Neural progenitor cell (in vitro differentiated cells): Measurements from ENCODE around the gene ATG13. TPM values are rescaled to one million over a fixed set of nuclear protein-coding genes. Genes with fewer than 3 reads are reported as not detected.

Experiments
- DNase-seq: peaks from one replicate; pipeline ENCODE4 v3.0.0-alpha.2; 2016; ENCODE audit warnings: low spot score
- H2AFZ ChIP-seq: fragments of 200-600 bp; sonication (generic); replicated peaks from 2 replicates; pipeline ENCODE4 v1.6.1; 2016; ENCODE audit warnings: antibody characterized with exemption
- H3F3A ChIP-seq: fragments of 200-600 bp; sonication (generic); 2 replicates; pipeline ENCODE4 v1.6.1; 2016; ENCODE audit warnings: antibody characterized with exemption, low read depth
- H3K27ac ChIP-seq: fragments of 200-600 bp; sonication (generic); 2 replicates; pipeline ENCODE4 v1.5.1; 2016; ENCODE audit warnings: mild to moderate bottlenecking
- H3K27me3 ChIP-seq: fragments of 200-600 bp; sonication (generic); 2 replicates; pipeline ENCODE4 v1.6.1; 2016; ENCODE audit warnings: mild to moderate bottlenecking, moderate library complexity
- H3K36me3 ChIP-seq: fragments of 200-600 bp; sonication (generic); 2 replicates; pipeline ENCODE4 v1.5.1; 2016
- H3K4me1 ChIP-seq: fragments of 200-600 bp; sonication (generic); 2 replicates; pipeline ENCODE4 v1.6.1; 2016; ENCODE audit warnings: mixed run types
- H3K4me2 ChIP-seq: fragments of 200-600 bp; sonication (generic); 2 replicates; pipeline ENCODE4 v1.6.1; 2016
- H3K4me3 ChIP-seq: fragments of 200-600 bp; sonication (generic); 2 replicates; pipeline ENCODE4 v1.5.1; 2016
- H3K79me2 ChIP-seq: fragments of 200-600 bp; sonication (generic); 2 replicates; pipeline ENCODE4 v1.6.1; 2016; ENCODE audit warnings: low read depth
- H3K9ac ChIP-seq: fragments of 200-600 bp; sonication (generic); 2 replicates; pipeline ENCODE4 v1.6.1; 2016
- H3K9me3 ChIP-seq: fragments of 200-600 bp; sonication (generic); 2 replicates; pipeline ENCODE4 v1.5.1; 2016; ENCODE audit warnings: low read depth
- H4K20me1 ChIP-seq: fragments of 200-600 bp; sonication (generic); 2 replicates; pipeline ENCODE4 v1.6.1; 2016; ENCODE audit warnings: low read depth
- H3K27ac Mint-ChIP-seq: 3 replicates; pipeline ENCODE4 v1.8.0; 2021; ENCODE audit warnings: mixed read lengths
- H3K27me3 Mint-ChIP-seq: 2 replicates; pipeline ENCODE4 v1.8.0; 2022; ENCODE audit warnings: low read depth, mild to moderate bottlenecking, inconsistent platforms, moderate library complexity, mixed read lengths; ENCODE audit not compliant: insufficient read depth
- H3K36me3 Mint-ChIP-seq: 3 replicates; pipeline ENCODE4 v1.8.0; 2021; ENCODE audit warnings: mixed read lengths
- H3K4me1 Mint-ChIP-seq: 3 replicates; pipeline ENCODE4 v1.8.0; 2021; ENCODE audit warnings: mixed read lengths
- H3K4me3 Mint-ChIP-seq: 3 replicates; pipeline ENCODE4 v1.8.0; 2021; ENCODE audit warnings: mild to moderate bottlenecking, moderate library complexity, mixed read lengths
- H3K9me3 Mint-ChIP-seq: 3 replicates; pipeline ENCODE4 v1.8.0; 2020; ENCODE audit warnings: mixed read lengths
- EZH2 ChIP-seq: fragments of 200-600 bp; sonication (generic); IDR thresholded peaks from 2 replicates; pipeline ENCODE4 v1.6.1; 2017; ENCODE audit warnings: antibody characterized with exemption, mild to moderate bottlenecking, moderate library complexity
- EZH2phosphoT487 ChIP-seq: fragments of 200-600 bp; sonication (generic); IDR thresholded peaks from 2 replicates; pipeline ENCODE4 v1.6.1; 2017; ENCODE audit warnings: antibody characterized with exemption
- total RNA-seq: library from RNA; depleted of rRNA; stranded (reverse); fragments of >200 nt; gene quantifications from 2 replicates; pipeline ENCODE4 v1.2.3, GENCODE V29; 2015; ENCODE audit warnings: low replicate concordance
- TF ChIP-seq, protein P1 (sequence below): fragments of 200-600 bp; sonication (generic); IDR thresholded peaks from 2 replicates; pipeline ENCODE4 v1.5.1; 2017; ENCODE audit warnings: antibody characterized with exemption, mild to moderate bottlenecking

The ATG13 gene
- total RNA-seq, 1 donor from 2014 or later, result 75.4 TPM

DNA sequence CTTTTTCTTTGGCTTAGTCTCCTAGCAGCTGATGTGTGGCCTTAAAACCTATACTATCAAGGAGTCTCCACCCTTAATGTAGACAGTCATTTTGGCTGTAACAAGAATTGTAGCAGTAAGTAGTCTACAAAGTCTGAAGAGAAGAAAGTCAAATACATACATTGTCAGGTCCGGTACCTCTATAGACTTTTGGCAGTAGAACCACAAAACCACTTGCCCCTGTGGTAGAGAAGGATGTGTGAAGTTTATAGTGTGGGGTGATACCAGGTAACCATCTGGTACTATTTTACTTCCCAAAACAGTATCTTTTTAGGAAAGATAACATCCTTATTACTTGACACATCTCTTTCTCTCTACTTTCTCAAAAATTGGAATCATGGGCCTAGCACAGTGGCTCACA lies 15.1 kb downstream of the ATG13 start:
- no peak for DNase-seq
- no peaks in the 10 kb centered on the region for H3K4me1 ChIP-seq
- TF ChIP-seq, protein P1, sequence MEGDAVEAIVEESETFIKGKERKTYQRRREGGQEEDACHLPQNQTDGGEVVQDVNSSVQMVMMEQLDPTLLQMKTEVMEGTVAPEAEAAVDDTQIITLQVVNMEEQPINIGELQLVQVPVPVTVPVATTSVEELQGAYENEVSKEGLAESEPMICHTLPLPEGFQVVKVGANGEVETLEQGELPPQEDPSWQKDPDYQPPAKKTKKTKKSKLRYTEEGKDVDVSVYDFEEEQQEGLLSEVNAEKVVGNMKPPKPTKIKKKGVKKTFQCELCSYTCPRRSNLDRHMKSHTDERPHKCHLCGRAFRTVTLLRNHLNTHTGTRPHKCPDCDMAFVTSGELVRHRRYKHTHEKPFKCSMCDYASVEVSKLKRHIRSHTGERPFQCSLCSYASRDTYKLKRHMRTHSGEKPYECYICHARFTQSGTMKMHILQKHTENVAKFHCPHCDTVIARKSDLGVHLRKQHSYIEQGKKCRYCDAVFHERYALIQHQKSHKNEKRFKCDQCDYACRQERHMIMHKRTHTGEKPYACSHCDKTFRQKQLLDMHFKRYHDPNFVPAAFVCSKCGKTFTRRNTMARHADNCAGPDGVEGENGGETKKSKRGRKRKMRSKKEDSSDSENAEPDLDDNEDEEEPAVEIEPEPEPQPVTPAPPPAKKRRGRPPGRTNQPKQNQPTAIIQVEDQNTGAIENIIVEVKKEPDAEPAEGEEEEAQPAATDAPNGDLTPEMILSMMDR, result no peak
- TF ChIP-seq EZH2phosphoT487 (no peak), EZH2 (no peak)
- no peak overlapping the region for H3K9ac ChIP-seq
- H3K27ac ChIP-seq, result no peak overlapping the region
- no peak overlapping the region for H3K4me3 ChIP-seq
- H3F3A ChIP-seq, result no peaks in the 10 kb centered on the region
- peaks cover 10% of the 10 kb centered on the region for H3K79me2 ChIP-seq
- Mint-ChIP-seq H3K27ac (no peak overlapping the region), H3K27me3 (no peaks in the 10 kb centered on the region), H3K4me1 (no peaks in the 10 kb centered on the region), H3K9me3 (no peaks in the 10 kb centered on the region), H3K4me3 (no peak overlapping the region), H3K36me3 (no peaks in the 10 kb centered on the region)
- no peak overlapping the region for H3K4me2 ChIP-seq
- H3K9me3 ChIP-seq, result no peaks in the 10 kb centered on the region
- H3K27me3 ChIP-seq, result no peaks in the 10 kb centered on the region
- no peak overlapping the region for H2AFZ ChIP-seq
- no peaks in the 10 kb centered on the region for H3K36me3 ChIP-seq
- H4K20me1 ChIP-seq, result peaks cover 8% of the 10 kb centered on the region

DNA sequence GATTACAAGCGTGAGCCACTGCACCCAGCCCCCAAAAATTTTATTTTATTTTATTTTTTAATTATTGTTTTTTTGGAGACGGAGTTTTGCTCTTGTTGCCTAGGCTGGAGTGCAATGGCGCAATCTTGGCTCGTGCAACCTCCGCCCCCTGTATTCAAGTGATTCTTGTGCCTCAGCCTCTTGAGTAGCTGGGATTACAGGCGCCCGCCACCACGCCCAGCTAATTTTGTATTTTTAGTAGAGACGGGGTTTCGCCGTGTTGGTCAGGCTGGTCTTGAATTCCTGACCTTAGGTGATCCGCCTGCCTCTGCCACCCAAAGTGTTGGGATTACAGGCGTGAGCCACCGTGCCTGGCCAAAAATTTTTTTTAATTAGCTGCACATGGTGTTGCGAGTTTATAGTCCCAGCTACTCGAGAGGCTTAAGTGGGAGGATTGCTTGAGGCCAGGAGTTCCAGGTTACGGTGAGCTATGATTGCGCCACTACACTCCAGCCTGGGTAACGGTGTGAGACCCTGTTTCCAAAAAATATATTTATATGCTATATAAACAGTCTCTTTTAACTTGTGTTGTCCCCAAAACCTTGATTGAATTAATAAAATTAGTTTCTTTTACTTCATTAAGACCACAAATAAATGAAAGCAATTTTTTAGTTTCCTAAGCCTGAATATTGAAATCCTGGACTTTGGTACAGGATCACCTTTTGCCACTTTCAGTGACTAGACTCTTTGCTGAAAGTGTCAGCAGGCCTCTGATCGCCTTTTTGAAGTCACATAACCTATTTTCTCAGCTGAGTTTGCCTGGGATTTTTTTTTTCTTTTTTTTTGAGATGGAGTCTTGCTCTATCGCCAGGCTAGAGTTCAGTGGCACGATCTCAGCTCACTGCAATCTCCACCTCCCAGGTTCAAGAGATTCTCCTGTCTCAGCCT lies 16.2 kb downstream of the ATG13 start:
- H3K9me3 ChIP-seq, result no peaks in the 10 kb centered on the region
- no peak overlapping the region for H3K27ac ChIP-seq
- Mint-ChIP-seq H3K36me3 (no peaks in the 10 kb centered on the region), H3K4me3 (no peak overlapping the region), H3K27me3 (no peaks in the 10 kb centered on the region), H3K9me3 (no peaks in the 10 kb centered on the region), H3K4me1 (no peaks in the 10 kb centered on the region), H3K27ac (no peak overlapping the region)
- no peak for DNase-seq
- H3F3A ChIP-seq, result no peaks in the 10 kb centered on the region
- no peak overlapping the region for H3K9ac ChIP-seq
- no peak for TF ChIP-seq EZH2
- TF ChIP-seq EZH2phosphoT487, result no peak
- TF ChIP-seq, protein P1, result no peak
- H3K4me1 ChIP-seq, result no peaks in the 10 kb centered on the region
- H3K4me3 ChIP-seq, result no peak overlapping the region
- H3K79me2 ChIP-seq, result peaks cover 4% of the 10 kb centered on the region
- H3K27me3 ChIP-seq, result no peaks in the 10 kb centered on the region
- H2AFZ ChIP-seq, result no peak overlapping the region
- H3K4me2 ChIP-seq, result no peak overlapping the region
- H3K36me3 ChIP-seq, result no peaks in the 10 kb centered on the region
- peaks cover 4% of the 10 kb centered on the region for H4K20me1 ChIP-seq

DNA sequence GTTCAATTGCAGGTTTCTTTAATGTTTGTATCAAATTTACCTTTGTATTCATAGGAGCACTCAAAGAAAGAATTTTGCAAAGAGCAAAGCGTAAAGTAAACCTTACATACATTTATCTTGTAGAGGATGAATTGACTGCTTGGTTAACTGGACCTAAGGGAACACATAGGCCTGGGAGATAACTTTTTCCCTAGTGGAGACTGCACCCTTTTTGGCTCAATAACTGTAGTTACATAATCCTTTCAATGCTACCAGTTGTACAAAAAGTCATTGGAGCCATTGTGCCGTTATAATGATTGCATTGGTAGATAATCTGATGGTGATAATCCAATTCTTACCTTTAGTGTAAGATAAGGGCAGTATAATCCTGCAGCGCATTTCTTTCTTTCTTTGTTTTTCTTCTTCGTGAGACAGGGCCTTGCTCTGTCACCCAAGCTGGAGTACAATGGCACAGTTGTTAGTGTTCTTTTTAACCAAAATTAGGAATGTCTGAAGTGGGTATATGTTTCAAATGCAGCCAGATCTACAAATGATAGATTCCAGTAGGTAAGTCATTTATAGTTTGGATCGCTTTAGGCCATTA lies 18.3 kb downstream of the ATG13 start:
- H3K27ac Mint-ChIP-seq, result no peak overlapping the region
- no peak for TF ChIP-seq EZH2
- TF ChIP-seq, protein P1, result no peak
- no peak for TF ChIP-seq EZH2phosphoT487
- no peaks in the 10 kb centered on the region for H3K4me1 Mint-ChIP-seq

More for the DNA sequence above, 18.3 kb downstream of the ATG13 start:
- Histone ChIP-seq H3K27me3 (no peaks in the 10 kb centered on the region), H3K9me3 (no peaks in the 10 kb centered on the region), H3K27ac (no peak overlapping the region), H2AFZ (no peak overlapping the region), H3K79me2 (peaks cover 4% of the 10 kb centered on the region), H3K4me3 (no peak overlapping the region), H4K20me1 (no peaks in the 10 kb centered on the region), H3F3A (no peaks in the 10 kb centered on the region), H3K36me3 (no peaks in the 10 kb centered on the region), H3K9ac (no peak overlapping the region), H3K4me2 (no peak overlapping the region), H3K4me1 (no peaks in the 10 kb centered on the region)
- no peak for DNase-seq
- peaks cover 4% of the 10 kb centered on the region for H3K36me3 Mint-ChIP-seq
- H3K9me3 Mint-ChIP-seq, result no peaks in the 10 kb centered on the region
- H3K4me3 Mint-ChIP-seq, result no peak overlapping the region
- H3K27me3 Mint-ChIP-seq, result no peaks in the 10 kb centered on the region
